Endothelial cell of umbilical vein (primary cell): ENCODE data around the gene SIRPB1.

Source experiments
- CTCF ChIP-seq, 2 donors: IDR thresholded peaks; 1 replicate in 1 of 2; 2 replicates in 1 of 2; pipeline ENCODE4 v1.5.1; 2011; ENCODE audit warnings: low read length in 2 of 2, mild to moderate bottlenecking in 2 of 2, moderate library complexity in 2 of 2, control low read depth in 1 of 2, inconsistent platforms in 1 of 2, low read depth in 1 of 2; ENCODE audit not compliant: insufficient read depth in 1 of 2; ENCODE audit errors: extremely low read depth in 1 of 2
- EZH2 ChIP-seq: IDR thresholded peaks from 2 replicates; pipeline ENCODE4 v1.6.1; 2012; ENCODE audit warnings: borderline replicate concordance, low read depth, mild to moderate bottlenecking, moderate library complexity, low read length, inconsistent platforms; ENCODE audit not compliant: severe bottlenecking
- FOS ChIP-seq: IDR thresholded peaks from 2 replicates; pipeline ENCODE4 v1.6.1; 2011; ENCODE audit warnings: mild to moderate bottlenecking, low read length, moderate library complexity, borderline replicate concordance; ENCODE audit not compliant: insufficient read depth
- GATA2 ChIP-seq: IDR thresholded peaks from 2 replicates; pipeline ENCODE4 v1.7.0; 2011; ENCODE audit warnings: low read depth, mild to moderate bottlenecking, moderate library complexity, mixed read lengths, low read length; ENCODE audit not compliant: insufficient read length, insufficient read depth
- JUN ChIP-seq: IDR thresholded peaks from 2 replicates; pipeline ENCODE4 v1.6.1; 2011; ENCODE audit warnings: borderline replicate concordance, low read depth; ENCODE audit not compliant: insufficient read length, insufficient read depth
- MAX ChIP-seq: IDR thresholded peaks from 2 replicates; pipeline ENCODE4 v1.6.1; 2011; ENCODE audit not compliant: insufficient read depth, insufficient read length
- MYC ChIP-seq: IDR thresholded peaks from one replicate; pipeline ENCODE4 v1.6.1; 2011; ENCODE audit warnings: mild to moderate bottlenecking, low read depth, low read length
- POLR2A ChIP-seq: IDR thresholded peaks from 2 replicates; pipeline ENCODE4 v1.6.1; 2012; ENCODE audit warnings: low read depth, mild to moderate bottlenecking, control low read depth, low read length
- POLR2AphosphoS5 ChIP-seq: IDR thresholded peaks from 2 replicates; pipeline ENCODE4 v1.6.1; 2012; ENCODE audit warnings: low read depth, mild to moderate bottlenecking, control low read depth, low read length, moderate library complexity; ENCODE audit not compliant: insufficient read depth

GRCh38 chr20:1632178-1632577 lies 12.4 kb upstream of the SIRPB1 start:
- TF ChIP-seq CTCF (IDR thresholded peaks at IDR 0.05; ENCODE audit: extremely low read depth in 1 of 2, insufficient read depth in 1 of 2, low read depth in 1 of 2, low read length in 2 of 2) (no peak), JUN (no peak), EZH2 (no peak), FOS (no peak), POLR2A (no peak), MAX (no peak), GATA2 (no peak), POLR2AphosphoS5 (no peak), MYC (no peak)
